Right lobe of liver (tissue), 4 donors: ENCODE data around the gene DCAF15.

ENCODE experiments used
- POLR2A ChIP-seq: fragments of 450-650 bp; IDR thresholded peaks from one replicate; pipeline ENCODE4 v1.6.1; 2017; ENCODE audit warnings: antibody characterized with exemption, mild to moderate bottlenecking
- TF ChIP-seq, protein P1 (sequence below), 4 donors: fragments of 200-600 bp in 3 of 4; fragments of 450-650 bp in 1 of 4; IDR thresholded peaks; one replicate each; pipeline versions ENCODE4 v1.5.1 to v1.8.0; 2016 to 2022; ENCODE audit warnings: antibody characterized with exemption in 4 of 4, mild to moderate bottlenecking in 2 of 4
- donor health status: DM: no; HTN: no; CAD: no.
- donor health status: DM: no; HTN: no; CAD: no.
- donor health status: DM: no; HTN: yes; CAD: no.

- TF ChIP-seq, protein P1, sequence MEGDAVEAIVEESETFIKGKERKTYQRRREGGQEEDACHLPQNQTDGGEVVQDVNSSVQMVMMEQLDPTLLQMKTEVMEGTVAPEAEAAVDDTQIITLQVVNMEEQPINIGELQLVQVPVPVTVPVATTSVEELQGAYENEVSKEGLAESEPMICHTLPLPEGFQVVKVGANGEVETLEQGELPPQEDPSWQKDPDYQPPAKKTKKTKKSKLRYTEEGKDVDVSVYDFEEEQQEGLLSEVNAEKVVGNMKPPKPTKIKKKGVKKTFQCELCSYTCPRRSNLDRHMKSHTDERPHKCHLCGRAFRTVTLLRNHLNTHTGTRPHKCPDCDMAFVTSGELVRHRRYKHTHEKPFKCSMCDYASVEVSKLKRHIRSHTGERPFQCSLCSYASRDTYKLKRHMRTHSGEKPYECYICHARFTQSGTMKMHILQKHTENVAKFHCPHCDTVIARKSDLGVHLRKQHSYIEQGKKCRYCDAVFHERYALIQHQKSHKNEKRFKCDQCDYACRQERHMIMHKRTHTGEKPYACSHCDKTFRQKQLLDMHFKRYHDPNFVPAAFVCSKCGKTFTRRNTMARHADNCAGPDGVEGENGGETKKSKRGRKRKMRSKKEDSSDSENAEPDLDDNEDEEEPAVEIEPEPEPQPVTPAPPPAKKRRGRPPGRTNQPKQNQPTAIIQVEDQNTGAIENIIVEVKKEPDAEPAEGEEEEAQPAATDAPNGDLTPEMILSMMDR (IDR thresholded peaks at IDR 0.05) = no peak
- TF ChIP-seq POLR2A = no peak
These were observed 44.8 kb downstream of the DCAF15 start for GRCh38 chr19:13996928-13997630.
